ENCODE measurements around the gene DBNL. TPM values are rescaled to one million over a fixed set of nuclear protein-coding genes. Genes with fewer than 3 reads are reported as not detected.

Gene DBNL
- total RNA-seq, 3 donors from 2014 or later (not counting 1 experiment from before 2014, with no cell fraction given) = 123 to 129 (median 129) TPM

DNA sequence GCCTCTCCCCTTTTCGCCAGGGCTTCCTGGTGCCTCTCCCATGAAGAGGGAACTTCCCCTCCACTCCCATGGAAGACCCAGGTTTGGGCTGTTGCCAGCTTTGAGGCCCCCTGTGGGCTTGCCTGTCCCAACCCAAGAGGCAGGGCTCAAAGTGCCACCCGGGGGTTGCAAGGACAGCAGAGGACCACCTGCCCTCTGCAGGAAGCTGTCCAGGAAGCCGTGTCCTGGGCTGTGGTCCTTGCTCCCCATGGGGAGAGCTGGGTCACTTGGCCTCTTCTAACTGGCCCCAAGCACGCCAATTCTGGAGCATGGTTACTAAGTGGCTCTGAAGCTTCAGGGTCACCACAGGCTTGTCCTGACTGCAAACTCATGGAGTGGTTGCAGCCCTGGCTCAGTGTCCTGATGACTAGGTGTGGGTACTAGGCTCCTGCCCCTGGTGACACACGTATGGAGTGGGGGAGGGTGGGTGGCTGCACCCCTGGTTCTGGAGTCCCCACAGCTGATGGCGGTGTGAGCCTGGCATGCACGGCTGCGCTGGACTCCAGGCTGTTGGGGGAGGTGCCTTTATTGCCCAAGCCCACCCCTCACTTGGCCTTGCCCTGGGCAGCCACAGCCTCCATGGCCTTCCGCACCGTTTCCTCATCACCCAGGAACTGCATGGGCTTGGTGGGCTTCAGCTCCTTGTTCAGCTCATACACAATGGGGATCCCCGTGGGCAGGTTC lies 17.8 kb downstream of the DBNL start:
- H3K27me3 ChIP-seq (ENCODE audit: control insufficient read depth, insufficient read depth, low read length) = no peaks in the 10 kb centered on the region
- Mint-ChIP-seq H3K4me3 (no peak overlapping the region), H3K36me3 (no peaks in the 10 kb centered on the region), H3K27me3 (ENCODE audit: low read depth in 2 of 2) (no peaks in the 10 kb centered on the region), H3K9me3 (no peaks in the 10 kb centered on the region), H3K27ac (peak overlapping the region in 1 of 2 donors; percentile 62), H3K4me1 (peaks cover 12 to 18% of the 10 kb centered on the region in 2 donors)
- intact Hi-C loops (cut with micrococcal nuclease) = no loop called here
- peaks cover 54% of the 10 kb centered on the region for H3K36me3 ChIP-seq (ENCODE audit: control insufficient read depth, insufficient read depth, low read length)
- ATAC-seq (no peak), DNase-seq (no peak)
- TF ChIP-seq, protein P1, sequence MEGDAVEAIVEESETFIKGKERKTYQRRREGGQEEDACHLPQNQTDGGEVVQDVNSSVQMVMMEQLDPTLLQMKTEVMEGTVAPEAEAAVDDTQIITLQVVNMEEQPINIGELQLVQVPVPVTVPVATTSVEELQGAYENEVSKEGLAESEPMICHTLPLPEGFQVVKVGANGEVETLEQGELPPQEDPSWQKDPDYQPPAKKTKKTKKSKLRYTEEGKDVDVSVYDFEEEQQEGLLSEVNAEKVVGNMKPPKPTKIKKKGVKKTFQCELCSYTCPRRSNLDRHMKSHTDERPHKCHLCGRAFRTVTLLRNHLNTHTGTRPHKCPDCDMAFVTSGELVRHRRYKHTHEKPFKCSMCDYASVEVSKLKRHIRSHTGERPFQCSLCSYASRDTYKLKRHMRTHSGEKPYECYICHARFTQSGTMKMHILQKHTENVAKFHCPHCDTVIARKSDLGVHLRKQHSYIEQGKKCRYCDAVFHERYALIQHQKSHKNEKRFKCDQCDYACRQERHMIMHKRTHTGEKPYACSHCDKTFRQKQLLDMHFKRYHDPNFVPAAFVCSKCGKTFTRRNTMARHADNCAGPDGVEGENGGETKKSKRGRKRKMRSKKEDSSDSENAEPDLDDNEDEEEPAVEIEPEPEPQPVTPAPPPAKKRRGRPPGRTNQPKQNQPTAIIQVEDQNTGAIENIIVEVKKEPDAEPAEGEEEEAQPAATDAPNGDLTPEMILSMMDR (IDR thresholded peaks at IDR 0.05) = no peak
- peaks cover 50% of the 10 kb centered on the region for H3K4me1 ChIP-seq (ENCODE audit: control insufficient read depth, insufficient read depth, low read length)
- H3K9me3 ChIP-seq (ENCODE audit: control insufficient read depth, insufficient read depth, low read length) = no peaks in the 10 kb centered on the region
- 93% methylated on average over 11 of the region's 11 CpGs for WGBS (ENCODE audit: insufficient coverage)
- no peak overlapping the region for H3K27ac ChIP-seq (ENCODE audit: low read length)
- H3K4me3 ChIP-seq (ENCODE audit: low read length) = no peak overlapping the region

DNA sequence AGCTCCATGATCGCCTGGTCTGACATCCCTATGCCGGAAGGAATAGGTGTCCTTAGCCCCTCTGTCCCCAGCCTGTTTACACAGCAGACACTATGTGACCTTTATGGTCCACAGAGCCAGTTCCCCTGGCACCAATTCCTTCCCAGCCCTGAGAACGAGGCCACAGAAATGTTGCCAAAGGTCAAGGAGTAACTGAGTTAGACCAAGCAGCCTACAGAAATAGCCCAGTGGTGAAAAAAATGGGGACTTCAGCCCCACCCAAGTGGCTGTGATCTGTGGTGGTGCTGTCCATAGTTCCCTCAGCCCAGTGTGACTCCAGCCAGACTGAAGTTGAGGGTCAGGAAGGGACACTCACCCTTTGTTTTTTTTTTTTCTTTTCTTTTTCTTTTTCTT lies 18.4 kb downstream of the DBNL start:
- Mint-ChIP-seq H3K9me3 (no peaks in the 10 kb centered on the region), H3K27ac (peak overlapping the region; percentile 41 to 62), H3K36me3 (no peaks in the 10 kb centered on the region), H3K27me3 (ENCODE audit: low read depth in 2 of 2) (no peaks in the 10 kb centered on the region), H3K4me3 (no peak overlapping the region), H3K4me1 (peaks cover 12 to 18% of the 10 kb centered on the region in 2 donors)
- ATAC-seq = no peak
- WGBS (ENCODE audit: insufficient coverage) = 97% methylated on average over 3 of the region's 3 CpGs
- H3K9me3 ChIP-seq (ENCODE audit: control insufficient read depth, insufficient read depth, low read length) = no peaks in the 10 kb centered on the region
- intact Hi-C loops (cut with micrococcal nuclease) = no loop called here
- TF ChIP-seq, protein P1 (IDR thresholded peaks at IDR 0.05) = no peak
- DNase-seq = no peak
- H3K4me1 ChIP-seq (ENCODE audit: control insufficient read depth, insufficient read depth, low read length) = peaks cover 45% of the 10 kb centered on the region
- no peak overlapping the region for H3K4me3 ChIP-seq (ENCODE audit: low read length)
- peaks cover 48% of the 10 kb centered on the region for H3K36me3 ChIP-seq (ENCODE audit: control insufficient read depth, insufficient read depth, low read length)
- no peaks in the 10 kb centered on the region for H3K27me3 ChIP-seq (ENCODE audit: control insufficient read depth, insufficient read depth, low read length)
- no peak overlapping the region for H3K27ac ChIP-seq (ENCODE audit: low read length)

DNA sequence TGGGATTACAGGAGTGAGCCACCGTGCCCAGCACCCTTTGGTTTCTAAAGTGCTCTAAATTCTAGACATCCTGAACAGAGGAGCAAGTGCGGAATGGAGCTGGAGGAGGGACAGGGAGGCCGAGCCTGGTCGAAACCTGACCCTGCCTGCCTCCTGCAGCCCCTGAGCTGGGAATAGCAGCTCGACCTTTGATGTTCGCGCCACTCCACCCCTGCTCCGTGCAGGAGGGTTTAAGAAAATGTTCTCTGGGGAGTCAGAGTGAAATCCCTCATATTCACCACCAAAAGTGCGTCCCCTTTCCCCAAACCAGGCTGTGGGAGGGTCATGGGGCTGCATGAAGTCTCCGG lies 19.0 kb downstream of the DBNL start:
- no peak overlapping the region for H3K4me3 ChIP-seq (ENCODE audit: low read length)
- no peaks in the 10 kb centered on the region for H3K9me3 ChIP-seq (ENCODE audit: control insufficient read depth, insufficient read depth, low read length)
- no peaks in the 10 kb centered on the region for H3K27me3 ChIP-seq (ENCODE audit: control insufficient read depth, insufficient read depth, low read length)
- Mint-ChIP-seq H3K4me3 (no peak overlapping the region), H3K9me3 (no peaks in the 10 kb centered on the region), H3K36me3 (no peaks in the 10 kb centered on the region), H3K27ac (peak overlapping the region; percentile 41 to 62), H3K27me3 (ENCODE audit: low read depth in 2 of 2) (no peaks in the 10 kb centered on the region), H3K4me1 (peaks cover 12 to 23% of the 10 kb centered on the region in 2 donors)
- no peak overlapping the region for H3K27ac ChIP-seq (ENCODE audit: low read length)
- peaks cover 42% of the 10 kb centered on the region for H3K36me3 ChIP-seq (ENCODE audit: control insufficient read depth, insufficient read depth, low read length)
- TF ChIP-seq, protein P1 (IDR thresholded peaks at IDR 0.05) = no peak
- peaks cover 40% of the 10 kb centered on the region for H3K4me1 ChIP-seq (ENCODE audit: control insufficient read depth, insufficient read depth, low read length)
- ATAC-seq = no peak
- no peak for DNase-seq
- WGBS (ENCODE audit: insufficient coverage) = 83% methylated on average over 7 of the region's 10 CpGs
- intact Hi-C loops (cut with micrococcal nuclease) = no loop called here

Measured in natural killer cell (primary cell).